Measurements from ENCODE around the gene CD300LG. TPM values are rescaled to one million over a fixed set of nuclear protein-coding genes. Genes with fewer than 3 reads are reported as not detected.
"Not testable (repeated sequence)": the region's sequence is repeated elsewhere in the genome, so short reads cannot be mapped to it uniquely, and the experiment has no call there.

Gene CD300LG
- total and polyA plus RNA-seq, 4 donors: 0.05 to 9.4 (median 2.0) TPM

- Histone ChIP-seq H3K27me3 (ENCODE audit: control insufficient read depth in 1 of 2, insufficient read depth in 2 of 2, low read length in 1 of 2) (no peaks in the 10 kb centered on the region), H3K4me3 (ENCODE audit: low read length in 2 of 2) (no peak overlapping the region), H3K4me1 (ENCODE audit: control insufficient read depth in 1 of 2, insufficient read depth in 2 of 2, low read length in 2 of 2) (peaks cover 0 to 4% of the 10 kb centered on the region in 2 donors), H3K36me3 (ENCODE audit: control insufficient read depth in 1 of 2, insufficient read depth in 2 of 2, low read length in 1 of 2) (no peaks in the 10 kb centered on the region), H3K9me3 (ENCODE audit: control insufficient read depth, low read length) (no peaks in the 10 kb centered on the region), H3K27ac (ENCODE audit: low read depth in 1 of 2, low read length in 2 of 2) (peak overlapping the region in 1 of 2 donors; percentile 4)
- ATAC-seq (ENCODE audit: low FRiP score): no peak
- DNase-seq: no peak
- intact Hi-C loops (cut with DNase I): no loop called here
- WGBS, 2 donors: 87 to 93% methylated on average over 9 of the region's 9 CpGs
Measured at GRCh38 chr17:43861960-43862359, 15.0 kb downstream of the CD300LG start.

- ATAC-seq (ENCODE audit: low FRiP score): no peak
- 85 to 88% methylated on average over 4 of the region's 4 CpGs for WGBS, 2 donors
- no peak overlapping the region for H3K4me3 ChIP-seq (ENCODE audit: low read length in 2 of 2)
- H3K27ac ChIP-seq (ENCODE audit: low read depth in 1 of 2, low read length in 2 of 2): no peak overlapping the region
- DNase-seq: no peak
- H3K36me3 ChIP-seq (ENCODE audit: control insufficient read depth in 1 of 2, insufficient read depth in 2 of 2, low read length in 1 of 2): no peaks in the 10 kb centered on the region
- H3K4me1 ChIP-seq (ENCODE audit: control insufficient read depth in 1 of 2, insufficient read depth in 2 of 2, low read length in 2 of 2): peaks cover 0 to 4% of the 10 kb centered on the region in 2 donors
- H3K9me3 ChIP-seq (ENCODE audit: control insufficient read depth, low read length): no peaks in the 10 kb centered on the region
- intact Hi-C loops (cut with DNase I): no loop called here
- no peaks in the 10 kb centered on the region for H3K27me3 ChIP-seq (ENCODE audit: control insufficient read depth in 1 of 2, insufficient read depth in 2 of 2, low read length in 1 of 2)
Measured at GRCh38 chr17:43864161-43864984, 17.4 kb downstream of the CD300LG start.

GRCh38 chr17:43868226-43868994, 21.4 kb downstream of the CD300LG start:
- H3K27ac ChIP-seq (ENCODE audit: low read depth in 1 of 2, low read length in 2 of 2): no peak overlapping the region
- H3K36me3 ChIP-seq (ENCODE audit: control insufficient read depth in 1 of 2, insufficient read depth in 2 of 2, low read length in 1 of 2): no peaks in the 10 kb centered on the region
- H3K4me1 ChIP-seq (ENCODE audit: control insufficient read depth in 1 of 2, insufficient read depth in 2 of 2, low read length in 2 of 2): no peaks in the 10 kb centered on the region
- intact Hi-C loops (cut with DNase I): no loop called here
- no peaks in the 10 kb centered on the region for H3K27me3 ChIP-seq (ENCODE audit: control insufficient read depth in 1 of 2, insufficient read depth in 2 of 2, low read length in 1 of 2)
- ATAC-seq (ENCODE audit: low FRiP score) (no peak), DNase-seq (no peak)
- 86 to 92% methylated on average over 10 of the region's 10 CpGs for WGBS, 2 donors
- H3K9me3 ChIP-seq (ENCODE audit: control insufficient read depth, low read length): no peaks in the 10 kb centered on the region
- no peak overlapping the region for H3K4me3 ChIP-seq (ENCODE audit: low read length in 2 of 2)

- intact Hi-C loops (cut with DNase I); ATAC-seq (ENCODE audit: low FRiP score); H3K9me3 ChIP-seq (ENCODE audit: control insufficient read depth, low read length); H3K36me3 ChIP-seq (ENCODE audit: control insufficient read depth in 1 of 2, insufficient read depth in 2 of 2, low read length in 1 of 2); H3K27me3 ChIP-seq (ENCODE audit: control insufficient read depth in 1 of 2, insufficient read depth in 2 of 2, low read length in 1 of 2); H3K4me1 ChIP-seq (ENCODE audit: control insufficient read depth in 1 of 2, insufficient read depth in 2 of 2, low read length in 2 of 2); H3K4me3 ChIP-seq (ENCODE audit: low read length in 2 of 2); H3K27ac ChIP-seq (ENCODE audit: low read depth in 1 of 2, low read length in 2 of 2); DNase-seq: not testable (repeated sequence)
- WGBS, 2 donors: 73 to 85% methylated on average over 6 of the region's 6 CpGs
Measured at GRCh38 chr17:43869031-43869430, 22.1 kb downstream of the CD300LG start.

GRCh38 chr17:43871946-43872690, 25.1 kb downstream of the CD300LG start:
- H3K36me3 ChIP-seq (ENCODE audit: control insufficient read depth in 1 of 2, insufficient read depth in 2 of 2, low read length in 1 of 2): no peaks in the 10 kb centered on the region
- ATAC-seq (ENCODE audit: low FRiP score) (no peak), DNase-seq (no peak)
- intact Hi-C loops (cut with DNase I): loop anchor here in 1 of 2 donors (10.0 kb wide), 1 partner anchor 123 kb away; no protein-coding TSS in a partner anchor
- H3K9me3 ChIP-seq (ENCODE audit: control insufficient read depth, low read length): no peaks in the 10 kb centered on the region
- no peaks in the 10 kb centered on the region for H3K4me1 ChIP-seq (ENCODE audit: control insufficient read depth in 1 of 2, insufficient read depth in 2 of 2, low read length in 2 of 2)
- H3K4me3 ChIP-seq (ENCODE audit: low read length in 2 of 2): no peak overlapping the region
- 61% methylated on average over 14 of the region's 14 CpGs for WGBS, 2 donors
- no peak overlapping the region for H3K27ac ChIP-seq (ENCODE audit: low read depth in 1 of 2, low read length in 2 of 2)
- H3K27me3 ChIP-seq (ENCODE audit: control insufficient read depth in 1 of 2, insufficient read depth in 2 of 2, low read length in 1 of 2): no peaks in the 10 kb centered on the region

- DNase-seq (no peak), ATAC-seq (ENCODE audit: low FRiP score) (no peak)
- no peaks in the 10 kb centered on the region for H3K36me3 ChIP-seq (ENCODE audit: control insufficient read depth in 1 of 2, insufficient read depth in 2 of 2, low read length in 1 of 2)
- 61 to 68% methylated on average over 5 of the region's 5 CpGs for WGBS, 2 donors
- H3K27me3 ChIP-seq (ENCODE audit: control insufficient read depth in 1 of 2, insufficient read depth in 2 of 2, low read length in 1 of 2): no peaks in the 10 kb centered on the region
- H3K4me3 ChIP-seq (ENCODE audit: low read length in 2 of 2): no peak overlapping the region
- intact Hi-C loops (cut with DNase I): loop anchor here in 1 of 2 donors (10.0 kb wide), 1 partner anchor 122 kb away; no protein-coding TSS in a partner anchor
- no peaks in the 10 kb centered on the region for H3K9me3 ChIP-seq (ENCODE audit: control insufficient read depth, low read length)
- no peak overlapping the region for H3K27ac ChIP-seq (ENCODE audit: low read depth in 1 of 2, low read length in 2 of 2)
- H3K4me1 ChIP-seq (ENCODE audit: control insufficient read depth in 1 of 2, insufficient read depth in 2 of 2, low read length in 2 of 2): no peaks in the 10 kb centered on the region
Measured at GRCh38 chr17:43873091-43873490, 26.1 kb downstream of the CD300LG start.

- Histone ChIP-seq H3K36me3 (ENCODE audit: control insufficient read depth in 1 of 2, insufficient read depth in 2 of 2, low read length in 1 of 2) (no peaks in the 10 kb centered on the region), H3K4me3 (ENCODE audit: low read length in 2 of 2) (no peak overlapping the region), H3K27me3 (ENCODE audit: control insufficient read depth in 1 of 2, insufficient read depth in 2 of 2, low read length in 1 of 2) (no peaks in the 10 kb centered on the region), H3K9me3 (ENCODE audit: control insufficient read depth, low read length) (no peaks in the 10 kb centered on the region), H3K4me1 (ENCODE audit: control insufficient read depth in 1 of 2, insufficient read depth in 2 of 2, low read length in 2 of 2) (no peaks in the 10 kb centered on the region), H3K27ac (ENCODE audit: low read depth in 1 of 2, low read length in 2 of 2) (no peak overlapping the region)
- DNase-seq: no peak
- 66 to 67% methylated on average over 6 of the region's 6 CpGs for WGBS, 2 donors
- no peak for ATAC-seq (ENCODE audit: low FRiP score)
- intact Hi-C loops (cut with DNase I): loop anchor here in 1 of 2 donors (10.0 kb wide), 1 partner anchor 121 kb away; no protein-coding TSS in a partner anchor
Measured at GRCh38 chr17:43873815-43874214, 26.8 kb downstream of the CD300LG start.

GRCh38 chr17:43874293-43874692, 27.3 kb downstream of the CD300LG start:
- DNase-seq (no peak), ATAC-seq (ENCODE audit: low FRiP score) (no peak)
- Histone ChIP-seq H3K4me3 (ENCODE audit: low read length in 2 of 2) (no peak overlapping the region), H3K9me3 (ENCODE audit: control insufficient read depth, low read length) (no peaks in the 10 kb centered on the region), H3K27ac (ENCODE audit: low read depth in 1 of 2, low read length in 2 of 2) (no peak overlapping the region), H3K36me3 (ENCODE audit: control insufficient read depth in 1 of 2, insufficient read depth in 2 of 2, low read length in 1 of 2) (no peaks in the 10 kb centered on the region), H3K27me3 (ENCODE audit: control insufficient read depth in 1 of 2, insufficient read depth in 2 of 2, low read length in 1 of 2) (no peaks in the 10 kb centered on the region), H3K4me1 (ENCODE audit: control insufficient read depth in 1 of 2, insufficient read depth in 2 of 2, low read length in 2 of 2) (no peaks in the 10 kb centered on the region)
- 64 to 69% methylated on average over 3 of the region's 3 CpGs for WGBS, 2 donors
- intact Hi-C loops (cut with DNase I): loop anchor here in 1 of 2 donors (10.0 kb wide), 1 partner anchor 121 kb away; no protein-coding TSS in a partner anchor
